Muscle layer of colon (tissue), 2 donors: ENCODE data around the gene DPP8.
"Not testable (repeated sequence)": the region's sequence is repeated elsewhere in the genome, so short reads cannot be mapped to it uniquely, and the experiment has no call there.

Source experiments
- H3K27ac ChIP-seq: one replicate; pipeline ENCODE4 v1.7.0; 2013; ENCODE audit warnings: low read depth, mild to moderate bottlenecking, low read length, moderate library complexity
- H3K27me3 ChIP-seq, 2 donors: one replicate each; pipeline ENCODE4 v1.7.0; 2013; ENCODE audit warnings: low read length in 2 of 2, mild to moderate bottlenecking in 2 of 2; ENCODE audit not compliant: insufficient read depth in 2 of 2, control insufficient read depth in 1 of 2
- H3K36me3 ChIP-seq: one replicate; pipeline ENCODE4 v1.7.0; 2013; ENCODE audit warnings: mild to moderate bottlenecking, low read length; ENCODE audit not compliant: insufficient read depth
- H3K4me1 ChIP-seq: one replicate; pipeline ENCODE4 v1.7.0; 2013; ENCODE audit warnings: mild to moderate bottlenecking, low read length; ENCODE audit not compliant: insufficient read depth
- H3K4me3 ChIP-seq, 2 donors: one replicate each; pipeline ENCODE4 v1.7.0; 2013; ENCODE audit warnings: low read length in 2 of 2, low read depth in 1 of 2, mild to moderate bottlenecking in 1 of 2, moderate library complexity in 1 of 2
- H3K9ac ChIP-seq: one replicate; pipeline ENCODE4 v1.7.0; 2013; ENCODE audit warnings: low read length
- H3K9me3 ChIP-seq: one replicate; pipeline ENCODE4 v1.7.0; 2013; ENCODE audit warnings: mild to moderate bottlenecking, low read length
- donor health status: abdominal sarcoma.
- donor health status: Adenocarcinoma of cecum.

The DPP8 gene

GRCh38 chr15:65400760-65401610, 116.5 kb downstream of the DPP8 start:
- Histone ChIP-seq H3K4me3 (no peak overlapping the region), H3K9me3 (no peaks in the 10 kb centered on the region), H3K36me3 (no peaks in the 10 kb centered on the region), H3K4me1 (no peaks in the 10 kb centered on the region), H3K27me3 (peaks cover 0 to 10% of the 10 kb centered on the region in 2 donors), H3K9ac (no peak overlapping the region), H3K27ac (no peak overlapping the region)

- Histone ChIP-seq H3K27me3 (peaks cover 0 to 18% of the 10 kb centered on the region in 2 donors), H3K27ac (no peak overlapping the region), H3K9ac (no peak overlapping the region), H3K4me3 (no peak overlapping the region), H3K4me1 (no peaks in the 10 kb centered on the region), H3K9me3 (no peaks in the 10 kb centered on the region), H3K36me3 (no peaks in the 10 kb centered on the region)
Measured at GRCh38 chr15:65399997-65400396, 117.5 kb downstream of the DPP8 start.

- Histone ChIP-seq H3K36me3 (no peaks in the 10 kb centered on the region), H3K4me3 (no peak overlapping the region), H3K27me3 (peaks cover 0 to 18% of the 10 kb centered on the region in 2 donors), H3K4me1 (no peaks in the 10 kb centered on the region), H3K27ac (no peak overlapping the region), H3K9ac (no peak overlapping the region), H3K9me3 (no peaks in the 10 kb centered on the region)
Measured at GRCh38 chr15:65399001-65399706, 118.3 kb downstream of the DPP8 start.

GRCh38 chr15:65398486-65398885, 119.0 kb downstream of the DPP8 start:
- not testable (repeated sequence) for H3K36me3 ChIP-seq, H3K27ac ChIP-seq, H3K4me1 ChIP-seq, H3K9me3 ChIP-seq, H3K4me3 ChIP-seq, H3K9ac ChIP-seq
- peaks cover 0 to 18% of the 10 kb centered on the region in 2 donors for H3K27me3 ChIP-seq

- H3K27ac ChIP-seq: no peak overlapping the region
- no peak overlapping the region for H3K9ac ChIP-seq
- no peaks in the 10 kb centered on the region for H3K36me3 ChIP-seq
- no peaks in the 10 kb centered on the region for H3K9me3 ChIP-seq
- no peak overlapping the region for H3K4me3 ChIP-seq
- H3K27me3 ChIP-seq: peaks cover 0 to 18% of the 10 kb centered on the region in 2 donors
- H3K4me1 ChIP-seq: no peaks in the 10 kb centered on the region
Measured at GRCh38 chr15:65396965-65397317, 120.5 kb downstream of the DPP8 start.

GRCh38 chr15:65396283-65396964, 121.1 kb downstream of the DPP8 start:
- Histone ChIP-seq H3K27me3 (peaks cover 0 to 18% of the 10 kb centered on the region in 2 donors), H3K9ac (no peak overlapping the region), H3K4me3 (no peak overlapping the region), H3K27ac (no peak overlapping the region), H3K9me3 (no peaks in the 10 kb centered on the region), H3K36me3 (no peaks in the 10 kb centered on the region), H3K4me1 (no peaks in the 10 kb centered on the region)

DNA sequence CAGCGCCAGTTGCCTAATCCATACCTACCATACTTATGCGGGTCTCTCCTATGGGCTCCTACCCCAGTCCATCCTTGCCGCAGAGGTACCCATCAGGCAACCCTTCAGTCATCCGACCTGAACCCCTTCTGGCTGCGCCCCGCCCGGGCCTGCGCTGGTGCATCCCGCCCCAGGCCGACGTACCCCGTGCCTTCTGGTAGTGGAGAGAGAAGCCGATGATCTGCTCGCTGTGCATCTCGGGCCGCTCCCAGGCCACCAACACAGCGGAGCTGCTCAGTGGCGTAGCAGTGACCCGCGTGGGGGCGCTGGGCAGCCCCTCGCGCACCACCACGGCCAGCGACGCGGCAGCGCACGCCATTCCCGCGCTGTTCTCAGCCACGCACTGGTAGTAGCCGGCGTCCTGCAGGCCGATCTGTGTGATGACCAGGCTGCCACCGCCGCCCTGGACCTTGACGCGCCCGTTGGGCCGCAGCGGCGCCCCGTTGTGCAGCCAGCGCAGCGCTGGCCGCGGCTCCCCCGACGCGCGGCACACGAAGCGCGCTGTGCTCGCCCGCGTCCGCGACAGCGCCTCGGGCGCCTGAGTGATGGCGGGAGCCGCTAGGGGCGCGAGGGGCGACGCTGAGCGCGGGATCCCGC, 121.8 kb downstream of the DPP8 start:
- H3K27me3 ChIP-seq: peaks cover 0 to 18% of the 10 kb centered on the region in 2 donors
- no peaks in the 10 kb centered on the region for H3K9me3 ChIP-seq
- H3K27ac ChIP-seq: no peak overlapping the region
- H3K9ac ChIP-seq: no peak overlapping the region
- no peaks in the 10 kb centered on the region for H3K36me3 ChIP-seq
- H3K4me3 ChIP-seq: no peak overlapping the region
- no peaks in the 10 kb centered on the region for H3K4me1 ChIP-seq

DNA sequence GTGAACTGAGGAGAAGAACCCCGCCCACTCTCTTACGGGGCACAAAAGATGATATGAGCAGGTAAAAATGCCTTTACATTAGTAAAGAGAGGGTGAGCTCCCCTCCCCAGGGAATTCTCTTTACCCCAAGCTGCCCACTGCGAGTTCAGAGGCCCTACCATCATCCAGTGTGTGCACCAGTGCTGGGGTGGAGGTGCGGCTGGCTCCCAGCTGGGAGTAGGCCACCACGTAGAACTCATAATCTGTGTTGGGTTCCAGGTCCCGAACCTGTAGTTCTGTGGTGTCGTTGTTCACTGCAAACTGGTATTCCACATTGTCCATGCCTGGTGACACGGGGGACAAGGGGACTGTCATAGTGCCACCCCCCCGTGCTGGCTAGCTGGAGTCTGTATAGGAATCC, 122.6 kb downstream of the DPP8 start:
- Histone ChIP-seq H3K27ac (no peak overlapping the region), H3K4me3 (no peak overlapping the region), H3K36me3 (no peaks in the 10 kb centered on the region), H3K9me3 (no peaks in the 10 kb centered on the region), H3K4me1 (no peaks in the 10 kb centered on the region), H3K9ac (no peak overlapping the region), H3K27me3 (peaks cover 0 to 18% of the 10 kb centered on the region in 2 donors)

GRCh38 chr15:65394280-65394789, 123.2 kb downstream of the DPP8 start:
- H3K27ac ChIP-seq: no peak overlapping the region
- H3K9ac ChIP-seq: no peak overlapping the region
- H3K4me1 ChIP-seq: no peaks in the 10 kb centered on the region
- H3K27me3 ChIP-seq: peaks cover 0 to 18% of the 10 kb centered on the region in 2 donors
- H3K4me3 ChIP-seq: no peak overlapping the region
- no peaks in the 10 kb centered on the region for H3K36me3 ChIP-seq
- H3K9me3 ChIP-seq: no peaks in the 10 kb centered on the region

DNA sequence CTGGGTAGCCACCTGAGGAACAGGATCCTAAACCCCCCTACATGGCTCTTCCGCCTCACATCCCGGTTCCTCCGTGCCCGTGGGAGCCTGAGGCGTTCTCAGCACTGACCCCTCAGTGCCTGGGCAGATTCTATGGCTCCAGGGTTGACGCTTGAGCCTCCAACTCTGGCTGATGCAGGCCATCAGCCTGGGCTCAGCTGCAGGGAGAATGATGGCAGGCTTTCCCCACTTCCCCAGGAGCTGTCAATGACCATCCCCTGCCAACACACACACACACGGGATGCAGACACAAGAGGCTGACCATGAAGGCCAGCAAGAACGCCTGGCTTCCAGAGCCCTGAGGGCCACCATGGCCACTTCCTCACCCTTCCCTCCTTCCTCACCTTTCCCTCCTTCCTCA, 123.9 kb downstream of the DPP8 start:
- Histone ChIP-seq H3K9me3 (no peaks in the 10 kb centered on the region), H3K4me3 (no peak overlapping the region), H3K36me3 (no peaks in the 10 kb centered on the region), H3K9ac (no peak overlapping the region), H3K27ac (no peak overlapping the region), H3K27me3 (peaks cover 0 to 18% of the 10 kb centered on the region in 2 donors), H3K4me1 (no peaks in the 10 kb centered on the region)

GRCh38 chr15:65393091-65393490, 124.4 kb downstream of the DPP8 start:
- H3K9ac ChIP-seq: no peak overlapping the region
- no peaks in the 10 kb centered on the region for H3K4me1 ChIP-seq

More at GRCh38 chr15:65393091-65393490, 124.4 kb downstream of the DPP8 start:
- Histone ChIP-seq H3K27ac (no peak overlapping the region), H3K4me3 (no peak overlapping the region), H3K9me3 (no peaks in the 10 kb centered on the region), H3K27me3 (peaks cover 0 to 18% of the 10 kb centered on the region in 2 donors), H3K36me3 (no peaks in the 10 kb centered on the region)
